Stimulated activated naive CD8-positive, alpha-beta T cell treated with anti-CD3 and anti-CD28 coated beads, Interleukin-15, amount 100 ng/mL, for 72 hours (primary cell): ENCODE results near the gene PCDHGA3.
"Not testable (repeated sequence)": the region's sequence is repeated elsewhere in the genome, so short reads cannot be mapped to it uniquely, and the experiment has no call there.

ENCODE experiments used
- ATAC-seq: fragments of 150-1000 bp; cut with Tn5 transposase; 2 replicates; pipeline ENCODE4 v1.10.0; 2021; ENCODE audit warnings: mild to moderate bottlenecking, moderate library complexity
- DNase-seq, 2 donors: peaks; one replicate each; pipeline ENCODE4 v3.0.0; 2021 to 2022
- H3K27ac Mint-ChIP-seq, 2 donors: one replicate each; pipeline ENCODE4 v1.8.0; 2022; ENCODE audit warnings: mild to moderate bottlenecking in 2 of 2, mixed read lengths in 2 of 2, moderate library complexity in 2 of 2
- H3K27me3 Mint-ChIP-seq: one replicate; pipeline ENCODE4 v1.8.0; 2022; ENCODE audit warnings: mixed read lengths
- H3K4me1 Mint-ChIP-seq: one replicate; pipeline ENCODE4 v1.8.0; 2022; ENCODE audit warnings: mild to moderate bottlenecking, mixed read lengths
- H3K4me3 Mint-ChIP-seq, 2 donors: one replicate each; pipeline ENCODE4 v1.8.0; 2022; ENCODE audit warnings: mild to moderate bottlenecking in 2 of 2, mixed read lengths in 2 of 2, moderate library complexity in 1 of 2
- H3K9me3 Mint-ChIP-seq, 2 donors: one replicate each; pipeline ENCODE4 v1.8.0; 2022; ENCODE audit warnings: mixed read lengths in 2 of 2

Gene PCDHGA3

DNA sequence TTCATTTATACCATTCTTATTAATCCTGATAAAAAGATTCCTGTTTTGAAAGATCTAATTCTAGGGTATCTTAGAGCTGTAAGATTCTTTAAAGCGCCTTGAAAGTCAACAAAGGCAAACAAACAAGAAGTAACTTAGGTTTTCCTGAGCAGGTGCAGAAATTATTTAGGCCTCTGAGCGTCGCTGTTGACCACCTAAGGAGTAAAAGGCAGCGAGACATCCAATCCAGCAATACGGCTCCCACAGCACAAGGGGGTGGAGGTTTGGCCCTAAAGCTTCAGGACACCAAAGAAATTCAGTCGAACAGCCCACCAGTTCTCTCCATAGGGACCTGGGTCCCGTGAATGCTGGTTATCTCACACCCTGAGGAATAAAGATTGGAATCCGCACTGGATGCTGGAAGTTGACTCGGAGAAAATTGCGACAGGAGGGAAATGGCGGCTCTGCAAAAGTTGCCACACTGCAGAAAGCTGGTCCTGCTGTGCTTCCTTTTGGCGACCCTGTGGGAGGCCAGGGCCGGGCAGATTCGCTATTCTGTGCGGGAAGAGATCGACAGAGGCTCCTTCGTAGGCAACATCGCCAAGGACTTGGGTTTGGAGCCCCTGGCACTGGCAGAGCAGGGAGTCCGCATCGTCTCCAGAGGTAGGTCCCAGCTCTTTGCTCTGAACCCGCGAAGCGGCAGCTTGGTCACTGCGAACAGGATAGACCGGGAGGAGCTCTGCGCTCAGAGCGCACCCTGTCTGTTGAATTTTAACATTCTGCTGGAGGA lies 4.9 kb upstream of the PCDHGA3 start, which contains the start of gene PCDHGA2:
Gene PCDHGA2 (plus strand): TSS at position 223 of the 769 bp plus-strand sequence.
- DNase-seq = no peak
- H3K9me3 Mint-ChIP-seq = peaks cover 56 to 62% of the 10 kb centered on the region in 2 donors

DNA sequence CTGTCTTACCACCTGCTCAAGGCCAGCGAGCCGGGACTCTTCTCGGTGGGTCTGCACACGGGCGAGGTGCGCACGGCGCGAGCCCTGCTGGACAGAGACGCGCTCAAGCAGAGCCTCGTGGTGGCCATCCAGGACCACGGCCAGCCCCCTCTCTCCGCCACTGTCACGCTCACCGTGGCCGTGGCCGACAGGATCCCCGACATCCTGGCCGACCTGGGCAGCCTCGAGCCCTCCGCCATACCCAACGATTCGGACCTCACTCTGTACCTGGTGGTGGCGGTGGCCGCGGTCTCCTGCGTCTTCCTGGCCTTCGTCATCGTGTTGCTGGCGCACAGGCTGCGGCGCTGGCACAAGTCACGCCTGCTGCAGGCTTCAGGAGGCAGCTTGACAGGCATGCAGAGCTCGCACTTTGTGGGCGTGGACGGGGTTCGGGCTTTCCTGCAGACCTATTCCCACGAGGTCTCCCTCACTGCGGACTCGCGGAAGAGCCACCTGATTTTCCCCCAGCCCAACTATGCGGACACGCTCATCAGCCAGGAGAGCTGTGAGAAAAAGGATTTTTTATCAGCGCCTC lies 2.8 kb upstream of the PCDHGA3 start:
- H3K4me1 Mint-ChIP-seq, ATAC-seq, DNase-seq, H3K4me3 Mint-ChIP-seq: not testable (repeated sequence)
- Mint-ChIP-seq H3K9me3 (peaks cover 50 to 65% of the 10 kb centered on the region in 2 donors), H3K27ac (peak overlapping the region in 1 of 2 donors; percentile 63), H3K27me3 (peaks cover 96% of the 10 kb centered on the region)

More for the DNA sequence above, 4.9 kb upstream of the PCDHGA3 start, which contains the start of gene PCDHGA2:
- no peak for ATAC-seq
- H3K27ac Mint-ChIP-seq = no peak within 1 kb of the TSS
- H3K4me1 Mint-ChIP-seq = no peaks in the 10 kb centered on the region
- H3K4me3 Mint-ChIP-seq = peak within 1 kb of the TSS; percentile 56 to 61
- peaks cover 95% of the 10 kb centered on the region for H3K27me3 Mint-ChIP-seq

DNA sequence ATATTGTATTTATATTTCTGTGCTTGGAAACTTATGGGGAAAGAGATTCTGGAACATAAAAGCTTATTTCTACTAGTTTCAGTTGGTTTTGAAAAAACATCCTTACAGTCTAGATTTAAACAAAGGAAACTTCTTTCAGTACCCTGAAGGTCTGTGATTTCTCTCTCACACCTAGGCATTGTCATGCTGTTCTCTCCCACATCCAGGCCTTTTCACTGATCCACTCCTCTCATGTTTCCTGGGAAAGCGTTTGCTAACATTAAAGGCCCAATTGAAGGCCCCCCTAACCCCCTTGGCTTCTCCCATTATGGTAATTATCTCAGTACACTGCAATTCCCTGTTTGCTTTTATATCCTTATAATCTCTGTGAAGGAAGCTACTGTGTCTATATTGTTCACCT lies 856 bp upstream of the PCDHGA3 start:
- Mint-ChIP-seq H3K27me3 (peaks cover 97% of the 10 kb centered on the region), H3K9me3 (peaks cover 40 to 66% of the 10 kb centered on the region in 2 donors), H3K27ac (no peak overlapping the region), H3K4me1 (no peaks in the 10 kb centered on the region), H3K4me3 (no peak overlapping the region)
- ATAC-seq (no peak), DNase-seq (no peak)

DNA sequence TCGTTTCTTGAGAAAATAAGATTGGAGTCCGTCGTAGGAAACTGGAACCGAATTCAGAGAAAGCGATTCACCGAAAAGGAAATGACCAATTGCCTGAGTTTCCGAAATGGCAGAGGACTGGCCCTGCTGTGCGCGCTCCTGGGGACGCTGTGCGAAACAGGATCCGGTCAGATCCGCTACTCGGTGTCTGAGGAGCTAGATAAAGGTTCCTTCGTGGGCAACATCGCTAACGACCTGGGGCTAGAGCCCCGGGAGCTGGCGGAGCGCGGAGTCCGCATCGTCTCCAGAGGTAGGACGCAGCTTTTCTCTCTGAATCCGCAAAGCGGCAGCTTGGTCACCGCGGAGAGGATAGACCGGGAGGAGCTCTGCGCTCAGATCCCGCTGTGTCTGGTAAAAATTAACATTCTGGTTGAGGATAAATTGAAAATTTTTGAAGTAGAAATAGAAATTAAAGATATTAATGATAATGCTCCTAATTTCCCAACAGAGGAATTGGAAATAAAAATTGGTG lies 379 bp downstream of the PCDHGA3 start:
- DNase-seq (no peak), ATAC-seq (no peak)
- H3K27me3 Mint-ChIP-seq = peaks cover 96% of the 10 kb centered on the region
- peaks cover 34 to 53% of the 10 kb centered on the region in 2 donors for H3K9me3 Mint-ChIP-seq
- H3K27ac Mint-ChIP-seq = no peak overlapping the region
- H3K4me1 Mint-ChIP-seq = no peaks in the 10 kb centered on the region
- peak overlapping the region; percentile 61 to 76 for H3K4me3 Mint-ChIP-seq

DNA sequence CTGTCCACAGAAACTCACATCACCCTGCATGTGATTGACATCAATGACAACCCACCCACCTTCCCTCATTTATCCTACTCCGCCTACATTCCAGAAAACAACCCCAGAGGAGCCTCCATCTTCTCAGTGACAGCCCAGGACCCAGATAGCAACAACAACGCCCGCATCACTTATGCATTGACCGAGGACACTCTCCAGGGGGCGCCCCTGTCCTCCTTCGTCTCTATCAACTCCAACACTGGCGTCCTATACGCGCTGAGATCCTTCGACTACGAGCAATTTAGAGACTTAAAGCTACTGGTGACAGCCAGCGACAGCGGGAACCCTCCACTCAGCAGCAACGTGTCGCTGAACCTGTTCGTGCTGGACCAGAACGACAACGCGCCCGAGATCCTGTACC lies 1.7 kb downstream of the PCDHGA3 start:
- H3K27ac Mint-ChIP-seq = no peak overlapping the region
- ATAC-seq (no peak), DNase-seq (no peak)
- H3K4me1 Mint-ChIP-seq = no peaks in the 10 kb centered on the region
- H3K4me3 Mint-ChIP-seq = no peak overlapping the region
- peaks cover 90% of the 10 kb centered on the region for H3K27me3 Mint-ChIP-seq
- H3K9me3 Mint-ChIP-seq = peaks cover 30 to 52% of the 10 kb centered on the region in 2 donors

DNA sequence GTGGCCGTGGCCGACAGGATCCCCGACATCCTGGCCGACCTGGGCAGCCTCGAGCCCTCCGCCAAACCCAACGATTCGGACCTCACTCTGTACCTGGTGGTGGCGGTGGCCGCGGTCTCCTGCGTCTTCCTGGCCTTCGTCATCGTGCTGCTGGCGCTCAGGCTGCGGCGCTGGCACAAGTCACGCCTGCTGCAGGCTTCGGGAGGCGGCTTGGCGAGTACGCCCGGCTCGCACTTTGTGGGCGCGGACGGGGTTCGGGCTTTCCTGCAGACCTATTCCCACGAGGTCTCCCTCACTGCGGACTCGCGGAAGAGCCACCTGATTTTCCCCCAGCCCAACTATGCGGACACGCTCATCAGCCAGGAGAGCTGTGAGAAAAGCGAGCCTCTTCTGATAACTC lies 2.4 kb downstream of the PCDHGA3 start:
- not testable (repeated sequence) for ATAC-seq, DNase-seq, H3K27ac Mint-ChIP-seq, H3K4me3 Mint-ChIP-seq, H3K4me1 Mint-ChIP-seq
- H3K9me3 Mint-ChIP-seq = peaks cover 28 to 48% of the 10 kb centered on the region in 2 donors
- H3K27me3 Mint-ChIP-seq = peaks cover 90% of the 10 kb centered on the region

DNA sequence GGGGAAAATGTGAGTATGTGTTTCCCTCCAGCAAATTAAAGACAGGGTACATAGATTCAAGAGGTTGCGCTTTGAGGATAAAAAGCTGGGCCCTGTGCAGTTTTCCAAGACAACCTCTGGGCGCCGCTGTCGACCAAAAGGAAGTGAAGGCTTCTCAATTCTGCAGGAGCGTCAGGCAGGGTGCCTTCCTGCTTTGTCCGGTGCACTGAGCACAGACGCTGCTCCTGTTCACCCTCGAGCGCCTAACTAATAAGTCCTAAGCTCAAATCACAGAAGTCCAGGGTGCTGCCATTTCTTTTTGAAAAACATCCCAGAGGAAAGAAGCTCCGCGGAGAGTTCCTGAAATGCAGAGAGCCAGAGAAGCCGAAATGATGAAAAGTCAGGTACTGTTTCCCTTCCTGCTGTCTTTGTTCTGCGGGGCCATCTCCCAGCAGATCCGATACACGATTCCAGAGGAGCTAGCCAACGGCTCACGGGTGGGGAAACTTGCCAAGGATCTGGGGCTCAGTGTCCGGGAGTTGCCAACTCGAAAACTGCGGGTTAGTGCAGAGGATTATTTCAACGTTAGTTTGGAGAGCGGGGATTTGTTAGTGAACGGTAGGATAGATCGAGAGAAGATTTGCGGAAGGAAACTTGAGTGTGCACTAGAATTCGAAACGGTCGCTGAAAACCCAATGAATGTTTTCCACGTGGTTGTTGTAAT lies 6.4 kb downstream of the PCDHGA3 start, which contains the start of gene PCDHGB1:
Gene PCDHGB1 (plus strand): TSS at position 183 of the 703 bp plus-strand sequence. CDS start 162 bp downstream, at position 345.
- peaks cover 20 to 41% of the 10 kb centered on the region in 2 donors for H3K9me3 Mint-ChIP-seq
- H3K4me3 Mint-ChIP-seq = peak within 1 kb of the TSS; percentile 61 to 75

DNA sequence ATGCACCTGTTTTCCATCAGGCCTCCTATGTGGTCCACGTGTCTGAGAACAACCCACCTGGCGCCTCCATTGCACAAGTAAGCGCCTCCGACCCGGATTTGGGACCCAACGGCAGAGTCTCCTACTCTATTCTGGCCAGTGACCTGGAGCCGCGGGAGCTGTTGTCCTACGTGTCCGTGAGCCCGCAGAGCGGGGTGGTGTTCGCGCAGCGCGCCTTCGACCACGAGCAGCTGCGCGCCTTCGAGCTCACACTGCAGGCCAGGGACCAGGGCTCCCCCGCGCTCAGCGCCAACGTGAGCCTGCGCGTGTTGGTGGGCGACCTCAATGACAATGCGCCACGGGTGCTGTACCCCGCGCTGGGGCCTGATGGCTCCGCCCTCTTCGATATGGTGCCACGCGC lies 8.0 kb downstream of the PCDHGA3 start:
- no peak for DNase-seq
- Mint-ChIP-seq H3K4me1 (no peaks in the 10 kb centered on the region), H3K27ac (no peak overlapping the region), H3K4me3 (no peak overlapping the region), H3K27me3 (peaks cover 85% of the 10 kb centered on the region), H3K9me3 (peaks cover 12 to 40% of the 10 kb centered on the region in 2 donors)
- no peak for ATAC-seq

More for the DNA sequence above, 6.4 kb downstream of the PCDHGA3 start, which contains the start of gene PCDHGB1:
- ATAC-seq (peak; percentile 69), DNase-seq (peak in 1 of 2 donors; percentile 52)
- Mint-ChIP-seq H3K27me3 (peaks cover 85% of the 10 kb centered on the region), H3K4me1 (no peaks in the 10 kb centered on the region), H3K27ac (no peak within 1 kb of the TSS)

DNA sequence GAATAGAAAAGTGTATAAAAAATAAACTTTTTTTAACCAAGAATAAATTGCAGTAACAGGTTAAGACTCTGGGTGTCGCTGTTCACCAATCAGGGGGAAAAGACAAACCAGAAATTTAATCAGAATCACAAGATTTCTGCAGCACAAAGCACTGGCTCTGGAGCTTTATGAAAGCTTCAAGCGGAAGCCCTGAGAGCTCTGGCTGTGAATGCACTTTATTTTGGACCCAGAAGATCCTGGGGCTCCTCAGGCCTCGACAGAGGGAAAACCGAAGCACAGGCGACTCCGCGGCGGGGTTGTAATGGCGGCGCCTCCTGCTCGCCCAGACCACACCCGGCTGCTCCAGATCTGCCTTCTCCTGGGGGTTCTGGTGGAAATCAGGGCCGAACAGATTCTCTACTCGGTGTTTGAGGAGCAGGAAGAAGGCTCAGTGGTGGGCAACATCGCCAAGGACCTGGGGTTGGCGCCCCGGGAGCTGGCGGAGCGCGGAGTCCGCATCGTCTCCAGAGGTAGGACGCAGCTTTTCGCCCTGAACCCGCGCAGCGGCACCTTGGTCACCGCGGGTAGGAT lies 11.4 kb downstream of the PCDHGA3 start, which contains the start of gene PCDHGA4:
Gene PCDHGA4 (plus strand): TSS at position 122 of the 570 bp plus-strand sequence. CDS start 87 bp downstream, at position 209.
- peaks cover 19 to 44% of the 10 kb centered on the region in 2 donors for H3K9me3 Mint-ChIP-seq
- no peak within 1 kb of the TSS for H3K27ac Mint-ChIP-seq
- H3K27me3 Mint-ChIP-seq = peaks cover 83% of the 10 kb centered on the region
- H3K4me1 Mint-ChIP-seq = peaks cover 4% of the 10 kb centered on the region
- no peak for DNase-seq
- no peak for ATAC-seq
- peak within 1 kb of the TSS; percentile 64 to 73 for H3K4me3 Mint-ChIP-seq

DNA sequence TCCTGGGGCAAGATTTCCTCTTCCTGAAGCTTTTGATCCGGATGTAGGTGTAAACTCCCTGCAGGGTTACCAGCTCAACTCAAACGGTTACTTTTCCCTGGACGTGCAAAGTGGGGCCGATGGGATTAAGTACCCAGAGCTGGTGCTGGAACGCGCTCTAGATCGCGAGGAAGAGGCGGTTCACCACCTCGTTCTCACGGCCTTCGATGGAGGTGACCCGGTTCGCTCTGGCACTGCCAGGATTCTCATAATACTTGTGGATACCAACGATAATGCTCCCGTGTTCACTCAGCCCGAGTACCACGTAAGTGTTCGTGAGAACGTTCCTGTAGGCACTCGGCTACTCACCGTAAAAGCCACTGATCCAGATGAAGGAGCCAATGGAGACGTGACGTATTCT lies 12.0 kb downstream of the PCDHGA3 start:
- peak overlapping the region in 1 of 2 donors; percentile 64 for H3K4me3 Mint-ChIP-seq
- peaks cover 6% of the 10 kb centered on the region for H3K4me1 Mint-ChIP-seq
- DNase-seq = no peak
- peaks cover 83% of the 10 kb centered on the region for H3K27me3 Mint-ChIP-seq
- no peak for ATAC-seq
- H3K9me3 Mint-ChIP-seq = peaks cover 20 to 44% of the 10 kb centered on the region in 2 donors
- H3K27ac Mint-ChIP-seq = no peak overlapping the region

DNA sequence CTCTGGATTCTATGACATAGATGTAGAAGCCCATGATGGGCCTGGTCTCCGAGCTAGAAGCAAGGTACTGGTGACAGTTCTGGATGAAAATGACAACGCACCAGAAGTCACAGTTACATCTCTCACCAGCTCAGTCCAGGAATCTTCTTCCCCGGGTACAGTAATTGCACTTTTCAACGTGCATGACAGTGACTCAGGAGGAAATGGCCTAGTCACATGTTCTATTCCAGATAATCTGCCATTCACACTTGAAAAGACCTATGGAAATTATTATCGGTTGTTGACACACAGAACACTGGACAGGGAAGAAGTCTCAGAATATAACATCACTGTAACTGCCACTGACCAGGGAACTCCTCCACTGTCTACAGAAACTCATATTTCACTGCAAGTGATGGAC lies 12.5 kb downstream of the PCDHGA3 start:
- no peak for ATAC-seq
- DNase-seq = no peak
- H3K4me1 Mint-ChIP-seq = peaks cover 6% of the 10 kb centered on the region
- no peak overlapping the region for H3K4me3 Mint-ChIP-seq
- peaks cover 20 to 49% of the 10 kb centered on the region in 2 donors for H3K9me3 Mint-ChIP-seq
- H3K27me3 Mint-ChIP-seq = peaks cover 83% of the 10 kb centered on the region
- H3K27ac Mint-ChIP-seq = no peak overlapping the region

DNA sequence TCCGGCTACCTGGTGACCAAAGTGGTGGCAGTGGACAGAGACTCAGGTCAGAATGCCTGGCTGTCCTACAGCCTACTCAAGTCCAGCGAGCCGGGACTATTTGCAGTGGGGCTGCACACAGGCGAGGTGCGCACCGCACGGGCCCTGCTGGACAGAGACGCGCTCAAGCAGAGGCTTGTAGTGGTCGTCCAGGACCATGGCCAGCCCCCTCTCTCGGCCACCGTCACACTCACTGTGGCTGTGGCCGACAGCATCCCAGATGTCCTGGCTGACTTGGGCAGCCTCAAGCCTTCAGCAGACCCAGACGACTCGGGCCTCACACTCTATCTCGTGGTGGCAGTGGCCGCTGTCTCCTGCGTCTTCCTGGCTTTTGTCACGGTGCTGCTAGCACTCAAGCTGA lies 13.3 kb downstream of the PCDHGA3 start:
- peaks cover 6% of the 10 kb centered on the region for H3K4me1 Mint-ChIP-seq
- ATAC-seq (no peak), DNase-seq (no peak)
- peaks cover 83% of the 10 kb centered on the region for H3K27me3 Mint-ChIP-seq
- H3K4me3 Mint-ChIP-seq = no peak overlapping the region
- no peak overlapping the region for H3K27ac Mint-ChIP-seq
- H3K9me3 Mint-ChIP-seq = peaks cover 20 to 57% of the 10 kb centered on the region in 2 donors

DNA sequence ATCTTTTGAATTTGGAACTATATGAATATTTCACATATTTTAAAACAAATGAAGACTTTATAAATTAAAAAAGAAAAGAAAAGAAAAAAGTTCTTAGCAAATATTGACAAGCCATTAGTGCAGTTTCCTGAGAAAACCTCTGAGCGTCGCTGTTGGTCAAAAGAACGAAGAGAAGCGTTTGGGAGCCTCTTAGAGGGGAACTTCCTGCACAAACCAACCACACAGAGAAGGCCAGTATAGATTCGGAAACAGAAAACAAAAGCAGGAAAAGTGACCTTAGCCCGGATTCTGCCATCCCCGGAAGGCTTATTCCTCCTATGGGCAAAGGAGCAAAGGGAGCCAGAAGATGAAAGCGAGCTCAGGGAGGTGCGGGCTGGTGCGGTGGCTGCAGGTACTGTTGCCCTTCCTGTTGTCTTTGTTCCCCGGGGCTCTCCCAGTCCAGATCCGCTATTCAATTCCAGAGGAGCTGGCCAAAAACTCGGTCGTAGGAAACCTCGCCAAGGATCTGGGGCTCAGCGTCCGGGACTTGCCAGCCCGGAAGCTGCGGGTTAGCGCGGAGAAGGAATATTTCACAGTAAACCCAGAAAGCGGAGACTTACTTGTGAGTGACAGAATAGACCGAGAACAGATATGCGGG lies 16.3 kb downstream of the PCDHGA3 start, which contains the start of gene PCDHGB2:
Gene PCDHGB2 (plus strand): TSS at position 205 of the 637 bp plus-strand sequence. CDS start 142 bp downstream, at position 347.
- peak within 1 kb of the TSS in 1 of 2 donors; percentile 85 for H3K27ac Mint-ChIP-seq
- H3K4me3 Mint-ChIP-seq = peak within 1 kb of the TSS; percentile 75 to 86
- DNase-seq = no peak
- peak; percentile 35 for ATAC-seq
- H3K27me3 Mint-ChIP-seq = peaks cover 87% of the 10 kb centered on the region
- H3K9me3 Mint-ChIP-seq = peaks cover 19 to 64% of the 10 kb centered on the region in 2 donors
- H3K4me1 Mint-ChIP-seq = peaks cover 6% of the 10 kb centered on the region

DNA sequence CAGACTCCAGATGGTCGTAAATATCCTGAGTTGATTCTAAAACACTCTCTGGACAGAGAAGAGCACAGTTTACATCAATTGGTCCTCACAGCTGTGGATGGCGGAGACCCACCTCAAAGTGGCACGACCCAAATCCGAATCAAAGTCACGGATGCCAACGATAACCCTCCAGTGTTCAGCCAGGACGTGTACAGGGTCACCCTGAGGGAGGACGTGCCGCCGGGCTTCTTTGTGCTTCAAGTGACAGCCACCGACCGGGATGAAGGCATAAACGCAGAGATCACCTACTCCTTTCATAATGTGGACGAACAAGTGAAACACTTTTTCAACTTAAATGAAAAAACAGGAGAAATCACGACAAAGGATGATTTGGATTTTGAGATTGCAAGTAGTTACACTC lies 17.1 kb downstream of the PCDHGA3 start:
- no peak overlapping the region for H3K4me3 Mint-ChIP-seq
- peaks cover 6% of the 10 kb centered on the region for H3K4me1 Mint-ChIP-seq
- H3K27me3 Mint-ChIP-seq = peaks cover 87% of the 10 kb centered on the region
- no peak for ATAC-seq
- peaks cover 19 to 66% of the 10 kb centered on the region in 2 donors for H3K9me3 Mint-ChIP-seq
- H3K27ac Mint-ChIP-seq = no peak overlapping the region
- DNase-seq = no peak
